ENCODE results near the gene PTGIR.

GRCh38 chr19:46633130-46633529 is 8.2 kb upstream of the PTGIR start:
- no peak for TF ChIP-seq SIN3A (IDR thresholded peaks at IDR 0.05; ENCODE audit: borderline replicate concordance, insufficient read depth, low read length)
- TF ChIP-seq REST (IDR thresholded peaks at IDR 0.05; ENCODE audit: insufficient read depth in 1 of 2, low read depth in 2 of 2, low read length in 2 of 2) = no peak
- TF ChIP-seq POLR2AphosphoS5 (IDR thresholded peaks at IDR 0.05; ENCODE audit: low read depth, low read length) = no peak
